Measurements from ENCODE around the gene LMBRD2.

DNA sequence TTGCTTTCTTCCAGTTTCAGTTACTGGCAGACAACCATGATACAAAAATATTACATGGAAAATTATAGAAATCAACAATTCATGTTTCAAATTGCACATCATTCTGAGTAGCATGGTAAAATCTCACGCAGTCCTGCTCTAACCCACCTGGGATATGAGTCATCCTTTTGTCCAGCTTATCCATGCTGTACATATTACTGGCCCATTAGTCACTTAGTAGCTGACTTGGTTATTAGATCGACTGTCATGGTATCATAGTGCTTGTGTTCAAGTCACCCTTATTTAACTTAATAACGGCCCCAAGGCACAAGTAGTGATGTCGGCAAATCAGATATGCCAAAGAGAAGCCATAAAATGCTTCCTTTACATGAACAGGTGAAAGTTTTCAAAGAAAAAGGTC lies 48.8 kb upstream of the LMBRD2 start:
- TF ChIP-seq CTCF (conservative IDR thresholded peaks at IDR 0.05) = no peak
- TF ChIP-seq ZFX (IDR thresholded peaks at IDR 0.05) = no peak
